ENCODE results near the gene DIP2C.
"Not testable (repeated sequence)": the region's sequence is repeated elsewhere in the genome, so short reads cannot be mapped to it uniquely, and the experiment has no call there.

The DIP2C gene

GRCh38 chr10:484925-485661, 204.4 kb downstream of the DIP2C start:
- H3K9ac ChIP-seq (ENCODE audit: low read length), result peak overlapping the region; percentile 69
- H3K27me3 ChIP-seq (ENCODE audit: control insufficient read depth, insufficient read depth, low read length), result no peaks in the 10 kb centered on the region
- H3K9me3 ChIP-seq (ENCODE audit: control insufficient read depth, low read length), result no peaks in the 10 kb centered on the region
- H3K4me3 ChIP-seq (ENCODE audit: low read length), result peak overlapping the region; percentile 44
- no peaks in the 10 kb centered on the region for H3K4me1 ChIP-seq (ENCODE audit: control insufficient read depth, insufficient read depth, low read length)
- no peaks in the 10 kb centered on the region for H3K36me3 ChIP-seq (ENCODE audit: control insufficient read depth, insufficient read depth, low read length)

- Histone ChIP-seq H3K9ac (ENCODE audit: low read length) (peak overlapping the region; percentile 69), H3K4me3 (ENCODE audit: low read length) (peak overlapping the region; percentile 44), H3K4me1 (ENCODE audit: control insufficient read depth, insufficient read depth, low read length) (no peaks in the 10 kb centered on the region), H3K27me3 (ENCODE audit: control insufficient read depth, insufficient read depth, low read length) (no peaks in the 10 kb centered on the region), H3K36me3 (ENCODE audit: control insufficient read depth, insufficient read depth, low read length) (no peaks in the 10 kb centered on the region), H3K9me3 (ENCODE audit: control insufficient read depth, low read length) (no peaks in the 10 kb centered on the region)
These were observed 205.0 kb downstream of the DIP2C start for GRCh38 chr10:484441-484924.

GRCh38 chr10:483261-483660, 206.2 kb downstream of the DIP2C start:
- Histone ChIP-seq H3K36me3 (ENCODE audit: control insufficient read depth, insufficient read depth, low read length) (no peaks in the 10 kb centered on the region), H3K4me1 (ENCODE audit: control insufficient read depth, insufficient read depth, low read length) (no peaks in the 10 kb centered on the region), H3K9ac (ENCODE audit: low read length) (no peak overlapping the region), H3K9me3 (ENCODE audit: control insufficient read depth, low read length) (no peaks in the 10 kb centered on the region), H3K4me3 (ENCODE audit: low read length) (no peak overlapping the region), H3K27me3 (ENCODE audit: control insufficient read depth, insufficient read depth, low read length) (no peaks in the 10 kb centered on the region)

GRCh38 chr10:482848-483247, 206.6 kb downstream of the DIP2C start:
- Histone ChIP-seq H3K27me3 (ENCODE audit: control insufficient read depth, insufficient read depth, low read length) (no peaks in the 10 kb centered on the region), H3K9me3 (ENCODE audit: control insufficient read depth, low read length) (no peaks in the 10 kb centered on the region), H3K4me3 (ENCODE audit: low read length) (no peak overlapping the region), H3K4me1 (ENCODE audit: control insufficient read depth, insufficient read depth, low read length) (no peaks in the 10 kb centered on the region), H3K9ac (ENCODE audit: low read length) (no peak overlapping the region), H3K36me3 (ENCODE audit: control insufficient read depth, insufficient read depth, low read length) (no peaks in the 10 kb centered on the region)

- H3K4me1 ChIP-seq (ENCODE audit: control insufficient read depth, insufficient read depth, low read length), result no peaks in the 10 kb centered on the region
- no peaks in the 10 kb centered on the region for H3K36me3 ChIP-seq (ENCODE audit: control insufficient read depth, insufficient read depth, low read length)
- H3K27me3 ChIP-seq (ENCODE audit: control insufficient read depth, insufficient read depth, low read length), result no peaks in the 10 kb centered on the region
- no peak overlapping the region for H3K9ac ChIP-seq (ENCODE audit: low read length)
- H3K9me3 ChIP-seq (ENCODE audit: control insufficient read depth, low read length), result no peaks in the 10 kb centered on the region
- no peak overlapping the region for H3K4me3 ChIP-seq (ENCODE audit: low read length)
These were observed 207.4 kb downstream of the DIP2C start for GRCh38 chr10:482051-482501.

GRCh38 chr10:481628-482027, 207.8 kb downstream of the DIP2C start:
- Histone ChIP-seq H3K9me3 (ENCODE audit: control insufficient read depth, low read length) (no peaks in the 10 kb centered on the region), H3K9ac (ENCODE audit: low read length) (no peak overlapping the region), H3K36me3 (ENCODE audit: control insufficient read depth, insufficient read depth, low read length) (no peaks in the 10 kb centered on the region), H3K4me1 (ENCODE audit: control insufficient read depth, insufficient read depth, low read length) (no peaks in the 10 kb centered on the region), H3K27me3 (ENCODE audit: control insufficient read depth, insufficient read depth, low read length) (no peaks in the 10 kb centered on the region), H3K4me3 (ENCODE audit: low read length) (no peak overlapping the region)

- Histone ChIP-seq H3K36me3 (ENCODE audit: control insufficient read depth, insufficient read depth, low read length) (no peaks in the 10 kb centered on the region), H3K4me1 (ENCODE audit: control insufficient read depth, insufficient read depth, low read length) (no peaks in the 10 kb centered on the region)
These were observed 208.4 kb downstream of the DIP2C start for GRCh38 chr10:480928-481552.

GRCh38 chr10:480498-480927, 209.0 kb downstream of the DIP2C start:
- no peaks in the 10 kb centered on the region for H3K27me3 ChIP-seq (ENCODE audit: control insufficient read depth, insufficient read depth, low read length)
- H3K4me3 ChIP-seq (ENCODE audit: low read length), result no peak overlapping the region
- no peaks in the 10 kb centered on the region for H3K36me3 ChIP-seq (ENCODE audit: control insufficient read depth, insufficient read depth, low read length)
- H3K9ac ChIP-seq (ENCODE audit: low read length), result no peak overlapping the region
- no peaks in the 10 kb centered on the region for H3K9me3 ChIP-seq (ENCODE audit: control insufficient read depth, low read length)
- no peaks in the 10 kb centered on the region for H3K4me1 ChIP-seq (ENCODE audit: control insufficient read depth, insufficient read depth, low read length)

More at GRCh38 chr10:480928-481552, 208.4 kb downstream of the DIP2C start:
- Histone ChIP-seq H3K9ac (ENCODE audit: low read length) (no peak overlapping the region), H3K27me3 (ENCODE audit: control insufficient read depth, insufficient read depth, low read length) (no peaks in the 10 kb centered on the region), H3K9me3 (ENCODE audit: control insufficient read depth, low read length) (no peaks in the 10 kb centered on the region), H3K4me3 (ENCODE audit: low read length) (no peak overlapping the region)

GRCh38 chr10:479706-480497, 209.6 kb downstream of the DIP2C start:
- H3K36me3 ChIP-seq (ENCODE audit: control insufficient read depth, insufficient read depth, low read length); H3K9ac ChIP-seq (ENCODE audit: low read length); H3K4me1 ChIP-seq (ENCODE audit: control insufficient read depth, insufficient read depth, low read length); H3K4me3 ChIP-seq (ENCODE audit: low read length); H3K9me3 ChIP-seq (ENCODE audit: control insufficient read depth, low read length); H3K27me3 ChIP-seq (ENCODE audit: control insufficient read depth, insufficient read depth, low read length): not testable (repeated sequence)

GRCh38 chr10:478471-479245, 210.8 kb downstream of the DIP2C start:
- H3K9me3 ChIP-seq (ENCODE audit: control insufficient read depth, low read length), result no peaks in the 10 kb centered on the region
- no peak overlapping the region for H3K4me3 ChIP-seq (ENCODE audit: low read length)
- no peaks in the 10 kb centered on the region for H3K36me3 ChIP-seq (ENCODE audit: control insufficient read depth, insufficient read depth, low read length)
- H3K27me3 ChIP-seq (ENCODE audit: control insufficient read depth, insufficient read depth, low read length), result no peaks in the 10 kb centered on the region
- no peaks in the 10 kb centered on the region for H3K4me1 ChIP-seq (ENCODE audit: control insufficient read depth, insufficient read depth, low read length)
- no peak overlapping the region for H3K9ac ChIP-seq (ENCODE audit: low read length)

- no peaks in the 10 kb centered on the region for H3K9me3 ChIP-seq (ENCODE audit: control insufficient read depth, low read length)
These were observed 211.8 kb downstream of the DIP2C start for GRCh38 chr10:477620-478019.

More at GRCh38 chr10:477620-478019, 211.8 kb downstream of the DIP2C start:
- Histone ChIP-seq H3K4me3 (ENCODE audit: low read length) (no peak overlapping the region), H3K9ac (ENCODE audit: low read length) (no peak overlapping the region), H3K27me3 (ENCODE audit: control insufficient read depth, insufficient read depth, low read length) (no peaks in the 10 kb centered on the region), H3K4me1 (ENCODE audit: control insufficient read depth, insufficient read depth, low read length) (no peaks in the 10 kb centered on the region), H3K36me3 (ENCODE audit: control insufficient read depth, insufficient read depth, low read length) (no peaks in the 10 kb centered on the region)

Data from mucosa of stomach (tissue), 1 donor.